ENCODE measurements around the gene DLK1.

The DLK1 gene

GRCh38 chr14:100726550-100727085, at the start of gene DLK1:
Gene DLK1, plus strand, starts transcription at chr14:100726892. Its CDS starts 177 bp downstream, at chr14:100727069.
- no peak for DNase-seq

GRCh38 chr14:100677152-100677551, 49.5 kb upstream of the DLK1 start:
- no peak for DNase-seq

DNA sequence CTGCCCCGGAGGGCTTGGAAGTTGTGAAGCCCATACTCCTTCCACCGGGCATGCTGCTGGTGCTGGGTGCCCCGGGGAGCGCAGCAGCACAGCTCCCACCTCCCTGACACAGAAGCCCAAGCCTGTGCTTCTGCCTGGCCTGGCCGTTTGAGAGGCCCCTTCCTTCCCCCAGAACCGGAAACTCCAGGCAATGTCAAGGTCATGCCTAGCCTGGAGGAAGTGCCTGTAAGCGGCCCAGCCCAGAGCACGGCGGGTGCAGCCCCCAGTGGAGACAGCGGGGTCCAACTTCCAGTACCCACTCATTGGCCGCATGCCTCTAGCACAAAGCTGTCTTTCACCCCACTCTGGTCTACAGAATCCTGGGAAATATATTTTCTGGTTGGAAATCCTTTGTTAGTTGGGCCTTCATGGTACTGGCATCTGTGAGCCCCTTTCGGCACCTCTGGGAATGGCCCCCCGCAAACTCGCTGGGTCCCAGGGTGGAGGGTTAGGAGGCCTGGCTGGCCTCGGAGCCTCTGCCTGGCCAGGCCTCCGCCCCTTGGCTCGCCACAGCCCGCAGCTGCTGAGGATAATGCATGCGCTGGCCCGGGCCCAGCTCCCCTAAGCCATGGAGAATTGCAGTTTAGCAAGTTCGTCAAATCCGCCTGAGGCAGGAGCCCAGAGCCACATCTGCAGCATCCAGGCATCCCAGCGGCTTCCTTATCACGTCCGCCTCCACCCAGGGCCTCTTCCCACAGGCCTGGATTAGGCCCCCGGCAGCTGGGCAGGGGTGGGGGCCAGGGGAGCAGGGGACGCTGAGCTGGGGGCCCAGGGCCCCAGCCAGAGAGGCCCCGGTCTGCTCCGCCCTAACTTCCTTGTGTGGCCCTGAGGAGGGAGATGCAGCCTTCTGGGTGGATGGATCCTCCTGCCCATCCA, 48.9 kb upstream of the DLK1 start:
- peak; percentile 56 to 63 (median 60) for DNase-seq

DNA sequence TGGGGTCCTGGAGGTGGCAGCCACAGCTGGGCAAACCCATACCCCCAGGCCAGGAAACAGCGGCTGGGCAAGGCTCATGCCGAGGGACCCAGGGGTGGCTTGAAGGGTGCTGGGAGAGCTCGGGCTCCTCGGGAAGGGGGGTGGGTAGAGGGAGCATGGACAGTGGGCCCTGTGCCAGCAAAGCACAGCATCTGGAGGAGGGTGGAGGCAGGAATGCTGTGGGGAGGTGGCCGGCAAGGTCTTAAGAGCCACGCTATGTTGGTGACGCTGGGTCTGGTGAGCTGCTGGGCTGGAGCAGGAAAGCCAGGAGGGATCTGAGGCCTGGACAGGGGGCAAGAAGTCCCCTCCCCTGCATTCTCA, 48.2 kb upstream of the DLK1 start:
- no peak for DNase-seq

- DNase-seq = no peak
Observed at GRCh38 chr14:100679153-100679552, 47.5 kb upstream of the DLK1 start.

- DNase-seq = no peak
Observed at GRCh38 chr14:100679707-100680438, 46.8 kb upstream of the DLK1 start.

DNA sequence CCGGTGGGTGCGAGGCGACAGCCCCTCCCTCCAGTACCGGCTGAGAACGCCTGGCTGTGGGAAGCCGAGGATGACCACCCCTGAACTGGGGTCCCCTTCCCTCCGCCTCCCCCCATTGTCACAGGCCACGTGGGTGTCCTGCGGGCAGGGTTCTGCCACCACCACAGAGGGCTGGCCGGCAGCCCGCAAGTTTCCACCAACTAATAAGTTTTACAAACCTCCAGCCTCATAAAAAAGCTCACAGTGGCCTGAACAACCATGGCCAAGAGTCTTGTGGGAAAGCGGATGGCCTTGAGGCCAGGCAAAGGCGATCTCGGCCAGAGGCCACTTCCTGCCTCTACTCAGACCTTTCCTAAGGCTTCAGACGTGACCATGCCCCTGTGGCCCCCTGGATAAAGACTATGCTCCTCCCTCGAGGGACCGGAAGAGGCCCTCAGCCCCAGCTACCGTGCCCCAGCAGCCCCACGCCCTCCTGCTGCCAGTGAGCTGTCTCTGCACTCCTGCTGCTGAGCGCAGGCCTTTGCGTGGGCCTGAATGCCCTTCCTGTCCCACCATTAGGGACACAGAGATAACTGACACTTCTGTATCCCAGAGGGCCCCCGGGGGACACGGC, 46.1 kb upstream of the DLK1 start:
- DNase-seq = peak in 2 of 3 donors; percentile 8 to 22

DNA sequence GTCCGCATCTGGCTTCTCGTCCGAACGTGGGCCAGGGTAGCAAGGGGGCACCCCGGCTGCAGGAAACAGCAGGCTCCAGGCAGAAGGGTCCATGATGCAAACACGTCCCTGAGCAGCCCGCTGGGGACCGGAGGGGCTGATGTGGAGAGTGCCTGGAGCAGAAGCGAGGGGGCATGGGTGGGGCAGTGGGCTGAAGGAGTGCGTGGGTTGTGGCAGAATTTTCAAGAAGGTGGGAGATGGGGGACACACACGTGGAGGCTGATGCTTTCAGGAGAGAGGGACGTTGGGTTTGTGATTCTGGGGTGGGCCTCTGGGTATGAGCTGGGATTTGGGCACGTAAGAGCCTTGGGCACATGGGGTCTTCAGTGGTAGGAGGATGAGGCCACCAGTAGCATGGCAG, 45.6 kb upstream of the DLK1 start:
- no peak for DNase-seq

- DNase-seq = no peak
Observed at GRCh38 chr14:100682749-100683148, 43.9 kb upstream of the DLK1 start.

DNA sequence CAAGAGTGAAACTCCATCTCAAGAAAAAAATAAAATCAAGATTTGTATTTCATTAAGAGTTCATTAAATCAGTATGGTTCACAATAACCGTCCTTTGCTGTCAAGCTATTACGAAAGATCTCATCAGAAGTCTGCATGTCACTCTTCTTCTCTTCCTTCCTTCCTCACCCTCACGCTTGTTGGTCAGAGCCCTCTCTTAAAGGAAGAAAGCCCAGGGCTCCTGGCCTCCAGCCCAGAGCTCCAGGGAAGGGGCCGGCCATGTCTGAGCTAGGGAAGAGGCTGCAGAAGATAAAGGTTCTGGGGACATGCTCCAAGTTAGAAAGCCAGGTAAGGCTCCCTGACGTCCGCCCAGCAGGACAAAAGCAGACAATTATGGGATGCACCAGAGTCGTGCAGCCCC, 43.1 kb upstream of the DLK1 start:
- peak in 2 of 3 donors; percentile 32 to 34 for DNase-seq

- DNase-seq = peak in 1 of 3 donors; percentile 35
Observed at GRCh38 chr14:100684154-100684553, 42.5 kb upstream of the DLK1 start.

DNA sequence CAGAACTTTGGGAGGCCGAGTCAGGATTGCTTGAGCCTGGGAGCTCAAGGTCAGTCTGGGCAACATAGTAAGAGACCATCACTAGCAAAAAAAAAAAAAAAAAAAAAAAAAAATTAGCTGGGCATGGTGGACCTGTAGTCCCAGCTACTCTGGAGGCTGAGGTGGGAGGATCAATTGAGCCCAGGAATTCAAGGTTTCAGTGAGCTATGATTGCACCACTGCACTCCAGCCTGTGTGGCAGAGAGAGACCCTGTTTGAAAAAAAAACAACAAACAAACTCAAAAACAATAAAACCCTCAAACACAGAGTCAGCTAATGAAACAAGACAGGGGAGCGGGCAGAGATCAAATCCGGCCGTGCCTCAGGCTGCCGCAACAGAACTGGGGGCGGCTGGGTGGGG, 41.7 kb upstream of the DLK1 start:
- no peak for DNase-seq

DNA sequence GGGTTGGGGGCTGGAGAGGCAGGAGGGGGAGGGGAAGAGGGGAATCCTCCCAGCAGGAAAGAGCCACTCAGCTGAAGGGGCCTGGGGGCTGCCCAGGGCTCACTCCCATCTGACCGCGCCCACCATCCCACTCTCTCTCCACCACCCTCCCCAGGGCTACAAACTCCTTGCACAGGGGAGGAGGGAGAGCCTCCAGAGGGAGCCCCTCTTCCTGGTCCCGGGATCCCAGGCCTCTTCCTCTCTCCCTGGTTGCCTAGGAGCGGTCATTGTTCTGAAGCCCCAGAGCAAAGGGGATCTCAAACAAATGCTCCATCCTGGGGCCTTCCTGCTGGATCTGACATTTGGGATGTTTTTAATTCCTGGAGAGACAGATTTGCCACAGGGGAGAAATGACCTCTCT, 39.8 kb upstream of the DLK1 start:
- DNase-seq = no peak

DNA sequence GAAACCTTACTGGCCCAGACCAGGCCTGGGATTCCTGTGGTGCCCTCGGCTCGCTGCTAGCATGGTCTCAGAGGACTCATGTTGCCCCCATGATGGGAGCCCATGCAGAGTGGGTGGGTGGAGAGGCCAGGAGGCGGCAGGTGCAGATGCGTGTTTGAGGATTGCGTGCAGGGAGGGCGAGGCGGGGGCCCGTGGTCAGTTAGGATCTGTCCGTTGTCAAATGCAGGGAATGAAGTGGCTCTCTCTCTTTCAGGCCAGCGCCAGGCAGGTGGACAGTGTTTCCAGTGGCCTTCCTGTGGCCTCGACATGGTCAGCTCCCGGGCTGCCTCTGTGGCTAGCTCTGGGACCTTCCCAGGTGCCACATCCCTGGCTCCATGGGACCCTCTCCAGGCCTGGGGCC, 39.3 kb upstream of the DLK1 start:
- DNase-seq = no peak

DNA sequence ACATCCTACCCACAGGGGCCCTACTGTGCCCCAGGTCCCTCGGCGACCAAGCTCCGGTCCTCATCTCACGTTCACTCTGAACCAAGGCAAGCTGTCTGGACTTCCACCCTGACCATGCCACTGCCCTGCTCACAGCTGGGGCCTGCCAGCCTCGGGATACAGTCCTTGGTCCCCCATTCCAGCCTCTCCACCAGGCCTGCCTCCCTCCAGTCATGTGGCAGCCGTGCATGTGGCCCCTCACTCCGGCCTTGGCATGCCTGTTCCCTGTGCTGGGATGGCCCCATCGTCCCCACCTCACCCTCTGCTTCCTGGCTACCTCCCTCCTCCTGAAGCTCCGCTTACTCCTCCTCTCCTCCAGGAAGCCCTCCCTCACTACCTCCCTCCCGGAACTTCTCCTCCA, 38.6 kb upstream of the DLK1 start:
- DNase-seq = no peak

DNA sequence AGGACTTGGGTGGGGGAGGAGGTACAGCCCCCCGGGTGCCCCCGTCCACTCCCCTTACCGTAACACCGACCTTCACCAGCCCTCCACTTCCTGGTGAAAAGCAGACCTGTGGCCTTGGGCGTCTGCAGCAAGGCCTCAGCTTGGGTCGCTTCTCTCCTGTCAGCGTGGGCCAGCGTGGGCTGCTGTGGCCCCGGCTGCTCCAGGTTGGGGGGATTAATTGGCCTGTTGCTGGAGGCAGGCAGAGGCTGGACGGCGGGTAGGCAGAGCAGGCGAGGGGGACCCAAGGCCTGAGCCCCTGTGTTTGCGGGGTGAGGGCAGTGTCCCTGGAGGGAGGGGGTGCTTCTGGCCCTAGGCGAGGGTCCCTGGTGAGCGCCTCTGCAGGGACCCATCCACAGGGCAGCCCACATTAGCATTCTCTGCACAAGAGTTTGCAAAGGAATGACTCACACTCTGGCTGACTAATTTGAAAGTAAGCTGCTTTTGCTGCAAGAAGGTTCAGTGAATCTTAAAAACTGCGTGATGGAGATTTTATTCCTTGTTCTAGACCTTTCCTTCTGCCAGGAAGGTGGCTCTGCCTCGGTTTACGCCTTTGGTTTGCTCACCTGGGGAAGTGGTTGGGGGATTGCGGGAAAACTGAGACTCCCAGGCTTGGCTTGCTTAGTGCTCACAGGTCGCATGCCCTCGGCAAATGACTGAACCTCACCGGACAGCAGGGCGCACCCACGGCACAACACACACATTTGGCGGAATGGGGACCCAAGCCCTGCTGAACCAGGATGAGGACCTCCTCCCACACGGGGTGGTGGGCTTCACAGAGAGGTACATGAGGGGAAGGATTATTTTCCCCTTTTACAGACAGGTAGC, 37.9 kb upstream of the DLK1 start:
- peak; percentile 10 to 38 (median 35) for DNase-seq

- no peak for DNase-seq
Observed at GRCh38 chr14:100690672-100691071, 36.0 kb upstream of the DLK1 start.

DNA sequence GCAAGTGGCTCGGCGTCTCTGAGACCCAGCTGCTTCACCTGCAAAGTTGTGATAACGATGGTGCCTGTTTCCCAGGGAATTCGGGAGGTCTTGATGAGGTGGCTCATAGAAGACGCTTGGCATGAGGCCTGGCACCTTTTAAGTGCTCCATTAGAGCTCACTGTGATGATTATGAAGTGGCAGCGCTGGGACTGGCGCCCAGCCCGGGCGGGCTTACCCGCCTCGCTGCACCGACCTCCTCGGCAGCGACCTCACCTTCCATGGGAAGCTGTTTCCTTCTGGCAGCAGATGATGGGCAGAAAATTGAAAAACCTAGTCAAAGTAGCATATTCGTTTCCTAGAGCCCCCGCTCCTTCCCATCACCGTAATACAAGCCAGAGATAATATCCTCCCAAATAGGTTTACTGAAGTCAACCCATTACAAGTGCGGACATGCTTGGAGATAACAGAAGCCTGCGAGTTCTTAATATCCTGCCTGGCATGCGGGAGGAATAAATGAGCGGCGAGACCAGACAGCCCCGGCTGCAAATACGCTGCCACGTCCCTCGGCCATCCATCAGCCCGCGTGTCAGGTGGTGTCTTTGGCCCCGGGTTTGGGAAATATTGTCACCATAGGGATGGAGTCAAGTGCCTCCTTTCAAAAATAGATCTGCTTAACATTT, 35.2 kb upstream of the DLK1 start:
- no peak for DNase-seq

DNA sequence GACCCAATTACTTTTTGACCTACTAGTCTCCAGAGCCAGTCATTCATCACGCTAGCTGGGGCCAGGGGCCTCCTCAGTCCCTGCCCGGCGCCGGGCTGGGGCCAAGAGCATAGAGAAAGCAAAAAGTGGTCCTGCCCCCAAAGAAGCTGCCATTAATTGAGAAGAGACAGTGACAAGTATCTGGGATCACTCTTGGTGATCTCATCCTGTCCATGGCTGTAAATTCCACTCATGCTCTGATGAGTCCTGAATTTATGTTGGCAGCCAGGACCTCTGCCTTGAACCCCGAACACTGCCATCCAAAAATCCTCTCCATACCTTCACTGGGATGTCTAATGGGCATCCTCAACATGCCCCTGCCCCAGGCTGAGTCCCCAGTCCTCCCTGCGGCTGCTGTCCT, 34.4 kb upstream of the DLK1 start:
- DNase-seq = no peak

DNA sequence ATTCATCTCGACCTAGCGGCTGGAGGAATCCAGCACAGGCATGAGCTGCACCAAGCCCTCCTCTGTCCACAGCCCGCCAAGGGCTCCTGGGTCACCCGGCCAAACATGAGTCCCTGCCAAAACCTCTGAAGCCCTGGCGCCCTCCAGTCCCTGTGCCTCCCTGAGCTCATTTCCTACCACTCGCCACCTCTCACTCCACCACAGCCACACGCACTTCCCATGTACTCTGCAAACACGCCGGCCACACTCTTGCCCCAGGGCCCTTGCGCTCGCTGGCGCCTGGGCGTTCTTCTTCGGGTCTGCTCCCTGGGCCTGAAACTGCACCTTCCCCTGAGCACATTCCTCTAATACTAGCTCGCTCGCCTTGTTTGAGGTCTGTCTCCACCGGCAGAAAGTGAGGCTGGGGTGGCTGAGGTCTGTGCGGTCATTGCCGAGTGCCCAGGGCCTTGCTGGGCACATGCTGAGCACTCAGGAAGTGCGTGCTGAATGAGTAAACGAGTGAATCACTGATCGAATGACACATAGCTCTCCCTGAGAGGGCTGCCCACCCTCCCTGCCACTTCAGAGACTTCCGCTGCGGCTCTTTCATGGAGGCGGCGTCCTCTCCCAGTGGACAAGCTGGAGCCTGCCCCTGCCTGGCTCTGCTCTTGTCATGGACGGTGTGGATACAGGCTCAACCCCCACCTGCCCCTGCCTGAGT, 33.7 kb upstream of the DLK1 start:
- peak; percentile 39 to 50 (median 46) for DNase-seq
